Heart right ventricle (tissue), 16 donors: Measurements from ENCODE around the gene NLGN2. TPM values are rescaled to one million over a fixed set of nuclear protein-coding genes. Genes with fewer than 3 reads are reported as not detected.

Experiments used
- ATAC-seq, 8 donors: fragments of 200-7000 bp; cut with Tn5 transposase; one replicate each; pipeline ENCODE4 v1.9.1; 2020; ENCODE audit warnings: mild to moderate bottlenecking in 8 of 8, moderate library complexity in 8 of 8, moderate number of reproducible peaks in 1 of 8
- DNase-seq, 2 donors: peaks; one replicate each; pipeline ENCODE4 v3.0.0-alpha.2; 2020
- H3K27ac ChIP-seq, 10 donors: fragments of 200-600 bp; sonication (generic) in 2 of 10; one replicate each; pipeline versions ENCODE4 v1.5.0 to v1.8.0; 2020 to 2022; ENCODE audit warnings: mild to moderate bottlenecking in 3 of 10
- H3K27me3 ChIP-seq, 7 donors: fragments of 200-600 bp; one replicate each; pipeline ENCODE4 v1.8.0; 2021 to 2022; ENCODE audit warnings: mild to moderate bottlenecking in 2 of 7
- H3K36me3 ChIP-seq, 9 donors: fragments of 200-600 bp; sonication (generic) in 1 of 9; one replicate each; pipeline versions ENCODE4 v1.5.0 to v1.8.0; 2020 to 2022; ENCODE audit warnings: mild to moderate bottlenecking in 2 of 9
- H3K4me1 ChIP-seq, 9 donors: fragments of 200-600 bp; sonication (generic) in 1 of 9; one replicate each; pipeline versions ENCODE4 v1.5.0 to v1.8.0; 2020 to 2022; ENCODE audit warnings: mild to moderate bottlenecking in 4 of 9
- H3K4me3 ChIP-seq, 10 donors: fragments of 200-600 bp; sonication (generic) in 2 of 10; one replicate each; pipeline versions ENCODE4 v1.5.0 to v1.8.0; 2020 to 2022; ENCODE audit warnings: mild to moderate bottlenecking in 7 of 10, moderate library complexity in 2 of 10
- H3K9me3 ChIP-seq, 11 donors: fragments of 200-600 bp in 10 of 11; sonication (generic) in 2 of 11; one replicate each; pipeline versions ENCODE4 v1.5.0 to v1.8.0; 2013 to 2022; ENCODE audit warnings: mild to moderate bottlenecking in 2 of 11, control low read depth in 1 of 11, moderate library complexity in 1 of 11
- WGBS, 2 donors: extraction: QIAGEN DNeasy Blood & Tissue Kit; methylation state at CpG; one replicate each; pipeline ENCODE4 v1.1.7; 2013; ENCODE audit warnings: inconsistent platforms in 1 of 2; 5-methylcytosine and 5-hydroxymethylcytosine counted together
- intact Hi-C, 10 donors: fragments of 100-400 bp; cut with DNase I; formaldehyde crosslinking; loops; one replicate each; pipeline versions ENCODE4 v1.11.1 to v1.14.2; 2022
- polyA plus RNA-seq, 2 donors: library from polyadenylated mRNA; stranded (reverse); fragments of 200-250 nt; gene quantifications; one replicate each; pipeline ENCODE4 v1.2.3, GENCODE V29; 2013
- total RNA-seq, 10 donors: library from RNA; stranded (reverse); fragmentation: NEBNext Ultra II Directional in 3 of 10; extraction: Animal tissue kit (Norgen Biotek cat#: 25700) in 3 of 10; gene quantifications; one replicate each; pipeline versions ENCODE4 v1.2.1 to v1.2.4, GENCODE V29; 2021 to 2023
- TF ChIP-seq, protein P1 (sequence below), 9 donors: fragments of 200-600 bp; sonication (generic) in 2 of 9; IDR thresholded peaks; one replicate each; pipeline versions ENCODE4 v1.5.0 to v1.8.0; 2021 to 2022; ENCODE audit warnings: antibody characterized with exemption in 9 of 9, mild to moderate bottlenecking in 5 of 9, moderate library complexity in 1 of 9
- donor health status: Arrhythmogenic right ventricular cardiomyopathy.
- donor health status: ischemic (EF 13 %, LVEDD 7.1; RV severe dilation, severe dysfunction).
- donor health status: healthy with polysubstance abuse.
- donor health status: DM: no; HTN: yes; CAD: no.
- donor health status: DM: no; HTN: no; CAD: no.
- donor health status: ischemic (EF 25% LVEDD 6.9; RV normal size, moderate dysfunction).
- donor health status: ischemic (EF 25% LVEDD 5.7; RV mildly dilated, moderate dysfunction).
- donor health status: healthy.
- donor health status: DM: yes; HTN: yes; CAD: no.
- donor health status: Ischemic cardiomyopathy.
- donor health status: ischemic (EF 35%, LVEDD 5.7; RV mildly dilated, moderate dysfunction).
- donor health status: nonischemic (EF 11% LVEDD 7.7; RV severe dilation, severe dysfunction).
- donor health status: DM: yes; HTN: yes; CAD: no.
- donor health status: PGD.
- donor health status: ischemic (EF 29% LVEDD 5.4; RV normal size, mild dysfunction).
- donor health status: nonischemic (EF 23%, LVEDD 6.1; RV moderate dilation, normal function).

NLGN2 gene
- total and polyA plus RNA-seq, 12 donors = 3.6 to 15.8 (median 7.1) TPM

DNA sequence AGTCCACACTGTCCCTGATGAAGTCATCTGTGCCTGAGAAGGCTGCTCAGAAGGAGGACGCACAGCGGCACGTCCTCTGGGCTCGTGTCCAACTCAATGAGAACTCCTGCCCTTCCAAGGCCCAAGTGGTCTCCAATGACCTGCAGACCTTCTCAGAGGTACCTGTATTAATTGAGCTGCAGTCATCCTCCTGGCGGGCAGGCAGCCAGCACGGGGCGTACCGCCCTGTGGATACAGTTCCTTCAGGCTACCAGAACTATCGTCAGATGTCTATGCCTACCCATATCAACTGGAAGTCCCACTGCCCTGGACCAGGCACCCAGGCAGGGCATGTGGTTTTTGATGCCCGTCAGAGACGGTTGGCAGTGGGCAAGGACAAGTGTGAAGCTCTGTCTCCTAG, 24.7 kb downstream of the NLGN2 start:
- intact Hi-C loops = loop anchor here in 4 of 10 donors (10.0 kb wide), 3 partner anchors 77 to 153 kb away; partner anchors contain the start of genes KCTD11 (in 2 of the 4), TMEM95 (in 2 of the 4), MPDU1 (in 1 of the 4) and TNFSF13 (in 1 of the 4)
- WGBS, 2 donors = 90 to 93% methylated on average over 11 of the region's 11 CpGs

GRCh38 chr17:7435676-7436555, 28.3 kb downstream of the NLGN2 start:
- Histone ChIP-seq H3K36me3 (no peaks in the 10 kb centered on the region), H3K4me3 (peak overlapping the region; percentile 16 to 66 (median 51)), H3K9me3 (no peaks in the 10 kb centered on the region), H3K27ac (peak overlapping the region in 9 of 10 donors; percentile 14 to 78 (median 57)), H3K4me1 (peaks cover 24 to 63% (median 52%) of the 10 kb centered on the region in 9 donors), H3K27me3 (peaks cover 0 to 30% (median 12%) of the 10 kb centered on the region in 7 donors)
- TF ChIP-seq, protein P1, sequence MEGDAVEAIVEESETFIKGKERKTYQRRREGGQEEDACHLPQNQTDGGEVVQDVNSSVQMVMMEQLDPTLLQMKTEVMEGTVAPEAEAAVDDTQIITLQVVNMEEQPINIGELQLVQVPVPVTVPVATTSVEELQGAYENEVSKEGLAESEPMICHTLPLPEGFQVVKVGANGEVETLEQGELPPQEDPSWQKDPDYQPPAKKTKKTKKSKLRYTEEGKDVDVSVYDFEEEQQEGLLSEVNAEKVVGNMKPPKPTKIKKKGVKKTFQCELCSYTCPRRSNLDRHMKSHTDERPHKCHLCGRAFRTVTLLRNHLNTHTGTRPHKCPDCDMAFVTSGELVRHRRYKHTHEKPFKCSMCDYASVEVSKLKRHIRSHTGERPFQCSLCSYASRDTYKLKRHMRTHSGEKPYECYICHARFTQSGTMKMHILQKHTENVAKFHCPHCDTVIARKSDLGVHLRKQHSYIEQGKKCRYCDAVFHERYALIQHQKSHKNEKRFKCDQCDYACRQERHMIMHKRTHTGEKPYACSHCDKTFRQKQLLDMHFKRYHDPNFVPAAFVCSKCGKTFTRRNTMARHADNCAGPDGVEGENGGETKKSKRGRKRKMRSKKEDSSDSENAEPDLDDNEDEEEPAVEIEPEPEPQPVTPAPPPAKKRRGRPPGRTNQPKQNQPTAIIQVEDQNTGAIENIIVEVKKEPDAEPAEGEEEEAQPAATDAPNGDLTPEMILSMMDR (IDR thresholded peaks at IDR 0.05) = peak in 5 of 9 donors; percentile 18 to 37 (median 22)
- peak in 5 of 8 donors; percentile 4 to 17 (median 9) for ATAC-seq
- 9% methylated on average over 49 of the region's 49 CpGs for WGBS, 2 donors
- intact Hi-C loops = loop anchor here (1.0 to 10.0 kb wide), 15 partner anchors 34 to 151 kb away; partner anchors contain the start of genes KCTD11 (in 5 of the 10), SENP3 (in 4 of the 10), TMEM95 (in 4 of the 10) and ZBTB4 (in 3 of the 10)
- DNase-seq = peak in 1 of 2 donors; percentile 48

More for the DNA sequence above, 24.7 kb downstream of the NLGN2 start:
- H3K4me3 ChIP-seq = no peak overlapping the region
- H3K27ac ChIP-seq = no peak overlapping the region
- ATAC-seq = no peak
- no peaks in the 10 kb centered on the region for H3K9me3 ChIP-seq
- no peak for DNase-seq
- TF ChIP-seq, protein P1 (IDR thresholded peaks at IDR 0.05) = no peak
- H3K4me1 ChIP-seq = peaks cover 13 to 27% (median 20%) of the 10 kb centered on the region in 9 donors
- H3K36me3 ChIP-seq = no peaks in the 10 kb centered on the region
- no peaks in the 10 kb centered on the region for H3K27me3 ChIP-seq

DNA sequence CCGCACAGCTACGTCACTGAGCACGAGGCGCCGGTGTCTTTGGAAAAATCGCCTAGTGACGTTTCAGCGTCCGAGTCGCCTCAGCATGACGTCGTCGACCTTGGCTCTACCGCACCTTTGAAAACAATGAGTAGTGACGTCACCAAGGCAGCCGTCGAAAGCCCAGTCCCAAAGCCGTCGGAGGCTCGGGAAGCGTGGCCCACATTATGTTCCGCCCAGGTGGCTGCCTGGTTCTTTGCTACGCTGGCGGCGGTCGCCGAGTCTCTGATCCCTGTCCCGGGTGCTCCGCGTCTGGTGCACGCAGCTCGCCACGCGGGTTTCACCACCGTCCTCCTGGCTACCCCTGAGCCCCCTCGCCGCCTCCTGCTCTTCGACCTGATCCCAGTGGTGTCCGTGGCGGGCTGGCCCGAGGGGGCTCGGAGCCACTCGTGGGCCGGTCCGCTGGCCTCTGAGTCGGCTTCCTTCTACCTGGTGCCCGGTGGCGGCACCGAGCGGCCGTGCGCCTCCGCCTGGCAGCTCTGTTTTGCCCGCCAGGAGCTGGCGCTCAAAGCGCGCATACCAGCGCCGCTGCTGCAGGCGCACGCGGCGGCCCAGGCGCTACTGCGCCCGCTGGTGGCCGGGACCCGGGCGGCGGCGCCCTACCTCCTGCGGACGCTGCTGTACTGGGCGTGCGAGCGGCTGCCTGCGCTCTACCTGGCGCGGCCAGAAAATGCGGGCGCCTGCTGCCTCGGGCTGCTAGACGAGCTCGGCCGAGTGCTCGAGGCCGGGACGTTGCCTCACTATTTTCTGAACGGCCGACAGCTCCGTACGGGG, 29.1 kb downstream of the NLGN2 start:
- TF ChIP-seq, protein P1 (IDR thresholded peaks at IDR 0.05) = peak; percentile 58 to 98 (median 86)
- Histone ChIP-seq H3K27ac (peak overlapping the region; percentile 36 to 78 (median 62)), H3K9me3 (no peaks in the 10 kb centered on the region), H3K4me3 (peak overlapping the region in 9 of 10 donors; percentile 36 to 66 (median 54)), H3K36me3 (no peaks in the 10 kb centered on the region), H3K27me3 (peaks cover 0 to 39% (median 12%) of the 10 kb centered on the region in 7 donors), H3K4me1 (peaks cover 24 to 65% (median 52%) of the 10 kb centered on the region in 9 donors)
- intact Hi-C loops = loop anchor here (1.0 to 10.0 kb wide), 15 partner anchors 34 to 151 kb away; partner anchors contain the start of genes KCTD11 (in 5 of the 10), SENP3 (in 4 of the 10), TMEM95 (in 4 of the 10) and ZBTB4 (in 3 of the 10)
- ATAC-seq (peak; percentile 64 to 84 (median 78)), DNase-seq (peak; percentile 70 to 83)
- 4 to 6% methylated on average over 87 to 92 of the region's 92 CpGs for WGBS, 2 donors
